OCI-LY7 (cell line): Measurements from ENCODE around the gene SIK3. TPM values are rescaled to one million over a fixed set of nuclear protein-coding genes. Genes with fewer than 3 reads are reported as not detected.

ENCODE experiments used
- BruUV-seq: library from RNA; stranded (reverse); fragments of 400-500 nt; replicated peaks from 2 replicates; lab custom pipeline; 2021; lab: Mats Ljungman, UMichigan
- CTCF ChIA-PET: fragments of 300-600 bp; sonication (Branson Sonifier 250); formaldehyde crosslinking; loops from one replicate; lab custom pipeline; 2022; ENCODE audit warnings: antibody characterized with exemption; ENCODE audit not compliant: unreplicated experiment; lab: Charles Lee
- POLR2A ChIA-PET: fragments of 300-600 bp; sonication (Branson Sonifier 250); formaldehyde crosslinking; loops from one replicate; lab custom pipeline; 2022; ENCODE audit warnings: antibody characterized with exemption; lab: Charles Lee
- DNase-seq: peaks from one replicate; pipeline ENCODE4 v3.0.0-alpha.2; 2015; ENCODE audit warnings: low spot score
- H2AFZ ChIP-seq: fragments of 200-600 bp; sonication (generic), shearing (Covaris generic); 2 replicates; pipeline ENCODE4 v1.6.1; 2014; ENCODE audit warnings: mild to moderate bottlenecking, antibody characterized with exemption, low read length, moderate library complexity
- H3K27ac ChIP-seq: fragments of 200-600 bp; sonication (generic); 2 replicates; pipeline ENCODE4 v1.5.1; 2014; ENCODE audit warnings: mixed run types, low read depth, mild to moderate bottlenecking, moderate library complexity, low read length, inconsistent platforms; ENCODE audit not compliant: poor library complexity, severe bottlenecking
- H3K36me3 ChIP-seq: fragments of 200-600 bp; sonication (generic); 2 replicates; pipeline ENCODE4 v1.6.1; 2014; ENCODE audit warnings: mild to moderate bottlenecking, antibody characterized with exemption, low read length, moderate library complexity, mixed read lengths; ENCODE audit not compliant: insufficient read depth
- H3K4me1 ChIP-seq: fragments of 200-600 bp; sonication (generic); 2 replicates; pipeline ENCODE4 v1.5.1; 2014; ENCODE audit warnings: mild to moderate bottlenecking, low read length; ENCODE audit not compliant: insufficient read depth, poor library complexity, severe bottlenecking
- H3K4me2 ChIP-seq: fragments of 200-600 bp; sonication (generic); 2 replicates; pipeline ENCODE4 v1.6.1; 2014; ENCODE audit warnings: mild to moderate bottlenecking, low read length
- H3K4me3 ChIP-seq: fragments of 200-600 bp; sonication (generic); 2 replicates; pipeline ENCODE4 v1.5.1; 2014; ENCODE audit warnings: mild to moderate bottlenecking, low read depth, low read length; ENCODE audit not compliant: poor library complexity, severe bottlenecking
- H3K79me2 ChIP-seq: fragments of 200-600 bp; sonication (generic); 2 replicates; pipeline ENCODE4 v1.6.1; 2016; ENCODE audit warnings: low read depth, mild to moderate bottlenecking, low read length, moderate library complexity, mixed read lengths; ENCODE audit not compliant: insufficient read depth
- H3K9me2 ChIP-seq: fragments of 200-600 bp; sonication (generic); 2 replicates; pipeline ENCODE4 v1.6.1; 2016; ENCODE audit warnings: mild to moderate bottlenecking, low read length, mixed read lengths; ENCODE audit not compliant: insufficient read depth
- H3K9me3 ChIP-seq: fragments of 200-600 bp; sonication (generic); 2 replicates; pipeline ENCODE4 v1.6.1; 2014; ENCODE audit warnings: mild to moderate bottlenecking, mixed run types, low read length, mixed read lengths
- H4K20me1 ChIP-seq: fragments of 200-600 bp; sonication (generic); 2 replicates; pipeline ENCODE4 v1.6.1; 2014; ENCODE audit warnings: mild to moderate bottlenecking, antibody characterized with exemption, low read length, moderate library complexity, mixed read lengths; ENCODE audit not compliant: insufficient read depth
- EZH2phosphoT487 ChIP-seq: fragments of 200-600 bp; sonication (generic); IDR thresholded peaks from 2 replicates; pipeline ENCODE4 v1.6.1; 2018; ENCODE audit warnings: low read depth, borderline replicate concordance, mild to moderate bottlenecking, mixed run types, antibody characterized with exemption, low read length, moderate library complexity, mixed read lengths
- intact Hi-C: fragments of 100-400 bp; cut with micrococcal nuclease; formaldehyde crosslinking; loops from one replicate; pipeline ENCODE4 v1.10.0; 2022; ENCODE audit not compliant: unreplicated experiment
- total RNA-seq, 2 experiments: library from RNA; depleted of rRNA in 1 of 2; stranded (reverse); fragments of >200 nt in 1 of 2; shearing (Covaris generic) in 1 of 2; gene quantifications; 2 replicates each; pipeline ENCODE4 v1.2.3, GENCODE V29; 2014 to 2022
- TF ChIP-seq, protein P1 (sequence below): fragments of 200-600 bp; sonication (generic); conservative IDR thresholded peaks from 2 replicates; pipeline ENCODE4 v1.5.1; 2014; ENCODE audit warnings: mild to moderate bottlenecking, antibody characterized with exemption, low read length, moderate library complexity, mixed read lengths

SIK3 gene
- total RNA-seq, 2 experiments from 2014 or later, result 29.3 to 72.9 TPM

DNA sequence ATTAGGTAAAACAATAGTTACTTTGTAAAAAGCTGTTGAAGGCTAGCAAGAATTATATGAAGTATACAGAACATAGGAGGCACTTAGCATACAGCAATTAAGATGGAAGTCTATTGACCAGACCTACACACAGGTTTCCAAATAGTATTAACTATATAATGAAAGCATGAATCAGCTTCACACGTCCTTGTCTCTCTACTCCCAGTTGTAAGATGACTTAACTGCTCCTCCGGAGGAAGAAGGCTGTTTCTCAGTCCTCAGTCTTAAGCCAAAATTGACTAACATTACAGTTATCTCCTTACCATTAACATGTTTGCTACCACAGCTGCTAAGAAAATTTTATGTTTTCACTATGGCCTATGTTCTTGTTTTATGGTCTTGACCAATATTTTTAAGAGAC lies 24.7 kb downstream of the SIK3 start:
- intact Hi-C loops, result no loop called here
- no TSS peak for BruUV-seq
- POLR2A ChIA-PET, result interaction anchor here (0.5 to 1.4 kb wide), 5 partner anchors 13 to 148 kb away, joined by 3 to 7 read pairs (median 6); no protein-coding TSS in a partner anchor
- Histone ChIP-seq H3K79me2 (peaks cover 89% of the 10 kb centered on the region), H3K4me2 (no peak overlapping the region), H3K27ac (no peak overlapping the region), H2AFZ (no peak overlapping the region), H4K20me1 (peaks cover 16% of the 10 kb centered on the region; the same call in 1 of the 2 replicates), H3K36me3 (no peaks in the 10 kb centered on the region; the same call in 1 of the 2 replicates), H3K4me1 (peaks cover 29% of the 10 kb centered on the region), H3K9me3 (no peaks in the 10 kb centered on the region), H3K4me3 (no peak overlapping the region), H3K9me2 (no peaks in the 10 kb centered on the region)
- DNase-seq, result no peak
- TF ChIP-seq EZH2phosphoT487, result no peak
- TF ChIP-seq, protein P1, sequence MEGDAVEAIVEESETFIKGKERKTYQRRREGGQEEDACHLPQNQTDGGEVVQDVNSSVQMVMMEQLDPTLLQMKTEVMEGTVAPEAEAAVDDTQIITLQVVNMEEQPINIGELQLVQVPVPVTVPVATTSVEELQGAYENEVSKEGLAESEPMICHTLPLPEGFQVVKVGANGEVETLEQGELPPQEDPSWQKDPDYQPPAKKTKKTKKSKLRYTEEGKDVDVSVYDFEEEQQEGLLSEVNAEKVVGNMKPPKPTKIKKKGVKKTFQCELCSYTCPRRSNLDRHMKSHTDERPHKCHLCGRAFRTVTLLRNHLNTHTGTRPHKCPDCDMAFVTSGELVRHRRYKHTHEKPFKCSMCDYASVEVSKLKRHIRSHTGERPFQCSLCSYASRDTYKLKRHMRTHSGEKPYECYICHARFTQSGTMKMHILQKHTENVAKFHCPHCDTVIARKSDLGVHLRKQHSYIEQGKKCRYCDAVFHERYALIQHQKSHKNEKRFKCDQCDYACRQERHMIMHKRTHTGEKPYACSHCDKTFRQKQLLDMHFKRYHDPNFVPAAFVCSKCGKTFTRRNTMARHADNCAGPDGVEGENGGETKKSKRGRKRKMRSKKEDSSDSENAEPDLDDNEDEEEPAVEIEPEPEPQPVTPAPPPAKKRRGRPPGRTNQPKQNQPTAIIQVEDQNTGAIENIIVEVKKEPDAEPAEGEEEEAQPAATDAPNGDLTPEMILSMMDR, result no peak
- CTCF ChIA-PET, result no interaction called here

DNA sequence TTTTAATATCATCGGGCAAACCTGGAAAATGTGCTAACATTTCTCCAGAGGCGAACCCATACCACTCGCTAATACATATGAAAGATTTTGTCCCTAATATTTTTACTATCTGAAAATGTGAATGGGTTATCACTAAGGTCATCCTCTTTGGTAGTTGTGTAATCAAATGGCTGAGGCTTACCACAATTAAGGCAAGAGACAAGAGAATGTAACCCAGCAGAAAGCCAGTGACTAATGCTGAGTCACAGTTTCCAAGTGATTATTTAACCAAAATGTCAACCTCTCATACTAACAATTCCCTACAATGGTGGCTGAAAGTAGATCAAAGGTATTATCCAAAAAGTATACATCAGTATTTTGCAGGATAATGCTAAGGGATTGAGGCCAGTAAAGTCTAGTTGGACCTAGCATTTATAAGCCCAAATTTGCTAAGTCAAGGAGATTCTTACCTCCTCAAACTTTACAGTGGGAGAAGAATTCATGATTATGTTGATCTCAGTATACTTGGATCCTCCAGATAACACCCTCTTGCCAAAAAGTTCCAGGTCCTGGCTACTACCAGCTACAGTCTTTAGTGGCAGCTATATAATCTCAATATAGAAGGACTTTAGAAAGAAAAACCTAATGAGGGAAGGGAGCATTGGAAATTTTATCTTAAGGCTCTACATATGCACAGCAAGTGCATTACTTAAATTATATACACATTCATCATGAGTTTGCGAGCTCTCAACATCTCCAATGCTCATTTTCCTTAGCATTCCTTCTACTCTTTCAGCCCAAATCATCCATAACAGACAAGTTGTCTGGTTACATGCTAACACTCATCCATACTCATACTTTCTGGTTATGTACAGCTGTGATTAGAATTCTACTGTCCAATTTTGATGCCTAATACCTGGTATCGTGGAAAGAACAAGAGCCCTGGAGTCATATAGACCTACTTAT lies 25.4 kb downstream of the SIK3 start:
- Histone ChIP-seq H3K79me2 (peaks cover 89% of the 10 kb centered on the region), H3K4me2 (no peak overlapping the region), H3K4me3 (no peak overlapping the region), H3K36me3 (no peaks in the 10 kb centered on the region; the same call in 1 of the 2 replicates), H3K9me3 (no peaks in the 10 kb centered on the region), H3K4me1 (peaks cover 22% of the 10 kb centered on the region), H2AFZ (no peak overlapping the region), H3K27ac (no peak overlapping the region), H4K20me1 (peaks cover 15% of the 10 kb centered on the region; the same call in 1 of the 2 replicates), H3K9me2 (no peaks in the 10 kb centered on the region)
- no peak for DNase-seq
- ChIA-PET POLR2A (interaction anchor here (0.5 to 1.4 kb wide), 6 partner anchors 12 to 662 kb away, joined by 3 to 7 read pairs (median 5); no protein-coding TSS in a partner anchor), CTCF (no interaction called here)
- intact Hi-C loops, result no loop called here
- BruUV-seq, result no TSS peak
- TF ChIP-seq, protein P1, result no peak
- TF ChIP-seq EZH2phosphoT487, result no peak
